ACC112 (cell line): Measurements from ENCODE around the gene RPTOR.

Experiments
- H2AFZ ChIP-seq: fragments of 200-600 bp; sonication (generic); one replicate; pipeline ENCODE4 v1.6.0; 2017; ENCODE audit warnings: antibody characterized with exemption, low read length; ENCODE audit not compliant: unreplicated experiment
- H3K27ac ChIP-seq: fragments of 200-600 bp; sonication (generic); 2 replicates; pipeline ENCODE4 v1.5.1; 2014; ENCODE audit warnings: low read depth, mild to moderate bottlenecking, antibody characterized with exemption, low read length, moderate library complexity
- H3K27me3 ChIP-seq: fragments of 200-600 bp; sonication (generic); 2 replicates; pipeline ENCODE4 v1.6.1; 2014; ENCODE audit warnings: mild to moderate bottlenecking, antibody characterized with exemption, low read length, moderate library complexity, mixed read lengths; ENCODE audit not compliant: insufficient read depth
- H3K36me3 ChIP-seq: fragments of 200-600 bp; sonication (generic); 2 replicates; pipeline ENCODE4 v1.6.1; 2016; ENCODE audit warnings: mild to moderate bottlenecking, antibody characterized with exemption, low read length, moderate library complexity, mixed read lengths; ENCODE audit not compliant: insufficient read depth
- H3K4me1 ChIP-seq: fragments of 200-600 bp; sonication (generic); one replicate; pipeline ENCODE4 v1.6.1; 2016; ENCODE audit warnings: low read length, mixed read lengths; ENCODE audit not compliant: insufficient read depth, unreplicated experiment, control insufficient read depth
- H3K4me3 ChIP-seq: fragments of 200-600 bp; sonication (generic); 2 replicates; pipeline ENCODE4 v1.5.1; 2014; ENCODE audit warnings: mild to moderate bottlenecking, low read depth, low read length
- H3K79me2 ChIP-seq: fragments of 200-600 bp; sonication (generic); one replicate; pipeline ENCODE4 v1.6.0; 2016; ENCODE audit warnings: low read length; ENCODE audit not compliant: control insufficient read depth, unreplicated experiment, insufficient read depth

RPTOR gene

DNA sequence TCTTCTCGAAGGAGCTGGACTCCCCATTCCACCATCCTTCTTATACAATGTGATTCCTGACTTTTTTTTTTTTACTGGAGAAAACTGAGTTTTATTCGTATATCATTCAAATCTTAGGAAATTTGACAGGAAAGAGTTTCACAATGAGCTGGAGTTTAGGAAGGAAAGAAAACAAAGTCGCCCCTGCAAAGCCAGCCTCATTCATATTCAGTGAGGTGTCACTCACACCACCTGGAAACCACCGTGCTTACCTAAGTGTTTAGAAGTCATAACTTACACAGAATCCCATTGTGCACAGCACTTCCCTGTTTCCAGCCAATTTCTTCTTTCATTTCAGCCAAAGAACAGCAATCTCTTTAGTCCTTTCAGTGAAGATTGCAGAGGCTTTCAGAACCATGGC is 356.7 kb downstream of the RPTOR start:
- peaks cover 16% of the 10 kb centered on the region for H3K4me1 ChIP-seq
- no peak overlapping the region for H3K27ac ChIP-seq
- H3K27me3 ChIP-seq, result no peaks in the 10 kb centered on the region
- no peaks in the 10 kb centered on the region for H3K36me3 ChIP-seq
- no peaks in the 10 kb centered on the region for H3K79me2 ChIP-seq
- H3K4me3 ChIP-seq, result no peak overlapping the region
- H2AFZ ChIP-seq, result no peak overlapping the region

DNA sequence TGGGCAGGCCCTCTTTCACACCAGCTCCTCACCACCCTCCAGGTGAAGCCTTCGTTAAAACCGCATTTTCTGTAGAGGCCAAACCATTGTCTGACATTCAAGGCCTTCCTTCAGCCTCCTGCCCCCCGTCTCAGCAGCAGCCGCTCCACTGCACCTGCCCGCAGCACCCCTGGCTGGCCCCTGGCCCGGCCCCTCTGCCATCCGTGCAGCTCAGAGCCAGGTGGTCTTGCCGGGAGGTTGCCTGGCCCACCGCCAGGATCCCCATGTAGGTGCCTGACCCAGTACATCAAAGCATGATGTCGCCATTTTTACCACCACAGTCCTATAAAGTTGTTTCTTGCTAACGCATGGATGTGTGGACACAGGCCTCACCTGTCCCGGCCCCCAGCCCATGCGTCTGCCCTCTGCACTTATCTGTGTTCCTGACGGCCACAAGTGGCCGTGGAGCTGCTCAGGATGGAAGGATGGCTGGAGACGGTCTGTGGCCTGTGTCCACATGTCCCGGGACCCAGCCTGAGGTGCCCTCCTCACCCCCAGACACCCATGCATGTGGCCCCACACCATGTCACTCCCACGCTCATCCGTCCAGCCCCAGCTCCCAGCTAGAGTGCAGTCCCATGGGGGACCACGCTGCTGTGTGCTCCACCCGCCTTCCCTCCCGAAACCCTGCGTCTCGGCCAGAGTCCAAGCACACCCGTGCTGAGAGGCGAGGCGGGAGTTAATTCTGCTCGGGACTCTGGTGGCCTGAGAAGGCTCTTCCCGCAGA is 357.7 kb downstream of the RPTOR start:
- H3K4me1 ChIP-seq, result peaks cover 16% of the 10 kb centered on the region
- H2AFZ ChIP-seq, result no peak overlapping the region
- H3K27ac ChIP-seq, result no peak overlapping the region
- H3K36me3 ChIP-seq, result no peaks in the 10 kb centered on the region
- no peak overlapping the region for H3K4me3 ChIP-seq
- H3K79me2 ChIP-seq, result no peaks in the 10 kb centered on the region
- no peaks in the 10 kb centered on the region for H3K27me3 ChIP-seq

DNA sequence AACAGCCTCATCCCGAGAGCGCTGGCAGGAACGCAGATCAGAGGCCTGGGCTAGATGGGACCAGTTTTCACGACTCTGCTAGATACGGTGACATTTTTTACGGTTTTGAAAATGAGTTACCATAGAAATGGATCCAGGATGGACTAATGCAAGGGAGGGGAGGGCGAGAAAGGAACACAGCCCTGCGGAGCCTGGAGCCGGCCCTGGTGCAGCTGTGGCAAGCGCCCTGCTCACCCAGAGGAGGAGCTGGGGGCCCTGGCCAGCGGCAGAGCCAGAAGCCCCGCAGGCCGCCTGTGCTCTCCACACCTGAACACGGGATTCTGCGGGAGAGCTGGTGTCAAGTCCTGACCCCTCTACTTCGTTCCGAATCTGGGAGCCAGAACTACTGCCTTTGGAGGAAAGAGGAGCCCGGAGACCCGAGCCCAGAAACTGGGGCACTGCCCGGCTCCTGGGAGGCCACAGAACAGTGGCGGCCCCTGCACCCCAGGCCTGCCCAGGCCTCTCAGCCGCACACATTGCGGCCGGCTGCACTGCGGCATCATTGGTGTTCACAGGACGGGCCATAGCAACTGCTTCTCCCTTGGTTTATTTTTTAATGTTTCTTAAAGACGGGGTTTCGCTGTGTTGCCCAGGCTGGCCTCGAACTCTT is 358.4 kb downstream of the RPTOR start:
- Histone ChIP-seq H3K4me3 (no peak overlapping the region), H3K27me3 (no peaks in the 10 kb centered on the region), H2AFZ (no peak overlapping the region), H3K79me2 (no peaks in the 10 kb centered on the region), H3K36me3 (0 out of 2 replicates have a peak, but pooled peaks cover 3% of the 10 kb centered on the region), H3K27ac (no peak overlapping the region), H3K4me1 (peaks cover 16% of the 10 kb centered on the region)

DNA sequence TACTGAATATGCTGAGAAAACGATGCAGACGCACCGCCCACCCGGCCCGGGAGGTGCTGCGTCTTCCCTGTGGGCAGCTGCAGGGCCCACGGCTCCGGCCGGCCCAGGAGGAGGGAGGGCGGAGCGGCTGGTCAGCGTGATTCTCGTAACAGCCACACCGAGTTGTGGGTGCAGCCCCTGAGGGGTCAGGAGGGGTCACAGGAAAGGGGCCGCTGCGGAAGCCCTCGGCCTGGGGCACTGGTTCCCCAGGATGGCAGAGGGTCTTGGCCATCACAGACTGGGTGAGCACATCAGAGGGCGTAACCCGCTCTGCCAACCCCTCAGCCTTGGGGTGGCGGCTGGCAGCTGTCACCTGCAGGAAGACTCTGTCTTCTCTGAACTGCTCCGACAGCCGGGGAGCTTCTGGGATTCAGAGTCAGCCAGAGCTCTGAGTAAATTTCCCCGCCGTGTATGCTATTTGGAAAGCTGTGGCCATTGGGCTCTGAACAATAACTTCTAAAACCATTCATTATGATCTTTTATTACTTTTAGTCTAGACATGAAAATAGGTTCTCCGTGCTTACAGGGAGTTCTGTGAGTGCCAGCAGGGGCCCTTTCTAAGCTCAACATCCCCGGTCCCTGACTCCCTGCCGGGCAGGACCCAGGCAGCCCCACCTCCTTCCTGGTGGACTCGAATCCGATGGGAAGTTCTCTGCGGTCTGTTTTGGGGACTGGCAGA is 359.6 kb downstream of the RPTOR start:
- H2AFZ ChIP-seq, result no peak overlapping the region
- no peak overlapping the region for H3K4me3 ChIP-seq
- peaks cover 12% of the 10 kb centered on the region for H3K4me1 ChIP-seq
- H3K27me3 ChIP-seq, result no peaks in the 10 kb centered on the region
- no peaks in the 10 kb centered on the region for H3K79me2 ChIP-seq
- H3K27ac ChIP-seq, result no peak overlapping the region
- 0 out of 2 replicates have a peak, but pooled peaks cover 3% of the 10 kb centered on the region for H3K36me3 ChIP-seq

DNA sequence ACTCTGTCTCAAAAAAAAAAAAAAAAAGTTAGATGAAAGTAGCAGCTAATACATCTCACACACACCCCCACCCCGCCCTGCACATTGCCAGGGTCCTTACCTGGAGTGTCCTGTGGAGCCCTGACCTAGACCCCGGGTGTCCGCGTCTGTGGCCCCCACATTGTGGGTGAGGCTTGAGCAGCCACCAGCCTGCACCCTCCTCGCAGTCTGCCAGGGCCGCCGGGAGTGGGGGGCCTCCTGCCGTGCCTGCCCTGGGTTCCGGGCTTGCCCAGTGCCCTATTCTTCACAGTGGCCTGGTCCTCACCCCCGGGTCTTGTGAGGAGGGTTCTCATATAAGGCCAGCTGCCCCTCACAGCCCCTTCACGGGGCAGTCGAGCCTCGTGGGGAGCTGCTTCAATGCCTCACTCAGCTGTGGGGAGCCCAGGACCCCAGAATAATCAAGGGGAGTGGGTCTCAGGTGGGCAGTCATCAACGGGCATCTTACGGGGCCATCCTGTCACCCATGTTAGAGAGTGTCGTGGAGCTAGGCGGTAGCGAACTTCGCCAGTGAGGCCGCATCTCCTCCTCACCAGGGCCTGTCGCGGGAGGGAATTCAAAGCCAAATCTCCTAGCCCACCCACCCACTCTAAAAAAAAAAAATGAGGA is 361.1 kb downstream of the RPTOR start:
- Histone ChIP-seq H3K36me3 (0 out of 2 replicates have a peak, but pooled peaks cover 6% of the 10 kb centered on the region), H3K27me3 (no peaks in the 10 kb centered on the region)

DNA sequence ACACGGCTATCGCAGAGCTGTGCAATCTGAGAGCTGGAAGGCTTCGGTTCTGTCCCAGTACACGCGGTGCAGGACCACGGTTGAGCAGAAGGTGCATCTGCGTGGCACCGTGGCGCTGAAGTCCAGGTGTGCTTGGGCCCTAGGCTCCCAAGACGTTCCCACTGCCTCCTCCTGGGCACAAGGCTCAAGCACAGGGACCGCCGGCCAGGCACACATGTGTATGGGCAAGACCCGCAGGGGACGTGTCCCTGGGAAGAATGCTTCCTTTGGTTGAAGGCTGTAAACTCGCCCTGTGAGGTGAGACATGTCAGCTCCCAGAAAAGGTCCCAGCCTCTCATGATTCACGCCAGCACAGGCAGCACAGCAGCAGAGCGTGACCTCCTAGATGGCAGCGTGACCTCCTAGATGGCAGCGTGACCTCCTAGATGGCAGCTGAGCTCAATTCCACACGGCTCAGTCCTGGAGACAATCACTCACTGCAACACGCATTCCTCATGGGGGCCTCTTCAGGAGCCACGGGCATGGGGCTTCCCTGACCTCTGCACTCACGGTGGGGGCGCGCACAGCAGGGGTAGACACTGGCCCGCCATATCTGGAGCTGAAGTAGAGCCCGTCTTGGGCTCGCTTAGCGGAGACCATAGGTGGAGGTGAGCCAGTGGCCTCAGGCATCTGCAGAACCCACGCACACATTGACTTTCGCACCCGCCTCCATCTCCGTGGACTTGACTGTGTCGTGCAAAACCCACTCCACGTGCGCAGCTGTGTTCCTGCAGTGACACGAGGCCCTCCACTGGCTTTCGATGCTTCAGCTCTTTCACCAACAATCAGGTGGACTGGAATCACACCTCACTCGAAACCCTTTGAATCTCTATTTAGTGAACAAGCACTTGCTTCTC is 362.0 kb downstream of the RPTOR start:
- Histone ChIP-seq H2AFZ (no peak overlapping the region), H3K4me3 (no peak overlapping the region), H3K27me3 (no peaks in the 10 kb centered on the region), H3K4me1 (no peaks in the 10 kb centered on the region), H3K36me3 (0 out of 2 replicates have a peak, but pooled peaks cover 6% of the 10 kb centered on the region), H3K79me2 (no peaks in the 10 kb centered on the region), H3K27ac (no peak overlapping the region)

More for the DNA sequence above, 361.1 kb downstream of the RPTOR start:
- Histone ChIP-seq H3K4me3 (no peak overlapping the region), H2AFZ (no peak overlapping the region), H3K27ac (no peak overlapping the region), H3K4me1 (peaks cover 7% of the 10 kb centered on the region), H3K79me2 (no peaks in the 10 kb centered on the region)

DNA sequence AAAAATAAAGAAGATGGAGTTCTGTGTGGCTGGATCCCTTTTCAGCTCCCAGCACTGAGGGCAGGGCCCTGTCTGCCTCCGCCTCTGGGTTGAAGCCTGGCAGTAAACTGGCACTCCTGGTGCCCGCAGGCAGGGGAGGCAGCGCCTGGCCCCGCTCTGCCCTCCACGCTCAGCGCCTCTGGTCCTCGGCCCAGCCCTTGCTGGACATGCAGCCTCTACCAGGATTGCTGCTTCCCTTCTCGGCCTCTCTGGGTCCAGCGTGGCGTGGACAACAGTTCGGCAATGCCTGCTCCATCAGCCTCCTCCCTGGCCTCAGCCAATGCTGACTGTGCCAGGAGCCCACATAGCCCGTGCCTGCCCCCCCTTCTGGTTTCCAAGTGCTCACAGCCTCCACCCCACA is 362.6 kb downstream of the RPTOR start:
- no peak overlapping the region for H3K4me3 ChIP-seq
- no peak overlapping the region for H2AFZ ChIP-seq
- H3K27me3 ChIP-seq, result no peaks in the 10 kb centered on the region
- H3K4me1 ChIP-seq, result no peaks in the 10 kb centered on the region
- 0 out of 2 replicates have a peak, but pooled peaks cover 6% of the 10 kb centered on the region for H3K36me3 ChIP-seq
- no peaks in the 10 kb centered on the region for H3K79me2 ChIP-seq
- H3K27ac ChIP-seq, result no peak overlapping the region

DNA sequence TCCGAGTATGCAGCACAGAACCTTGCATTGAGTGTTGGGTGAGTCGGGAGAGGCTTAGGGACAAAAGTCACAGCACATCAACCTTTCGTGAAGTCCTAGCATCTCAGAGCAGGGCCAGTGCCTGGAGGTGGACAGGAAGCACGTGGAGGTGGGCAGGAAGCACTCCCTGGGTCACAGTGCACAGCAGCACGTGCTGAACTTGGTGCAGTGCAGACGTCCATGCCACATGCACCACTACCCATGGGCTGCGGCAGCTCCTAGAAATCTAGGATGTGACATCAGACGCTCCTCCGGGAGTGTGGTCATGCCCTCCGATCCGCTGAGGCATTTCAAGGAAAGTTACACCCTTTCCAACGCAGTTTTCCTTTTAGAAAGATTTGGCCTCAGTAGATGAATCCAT is 363.6 kb downstream of the RPTOR start:
- H3K36me3 ChIP-seq, result peaks cover 15% of the 10 kb centered on the region
- no peak overlapping the region for H3K27ac ChIP-seq

DNA sequence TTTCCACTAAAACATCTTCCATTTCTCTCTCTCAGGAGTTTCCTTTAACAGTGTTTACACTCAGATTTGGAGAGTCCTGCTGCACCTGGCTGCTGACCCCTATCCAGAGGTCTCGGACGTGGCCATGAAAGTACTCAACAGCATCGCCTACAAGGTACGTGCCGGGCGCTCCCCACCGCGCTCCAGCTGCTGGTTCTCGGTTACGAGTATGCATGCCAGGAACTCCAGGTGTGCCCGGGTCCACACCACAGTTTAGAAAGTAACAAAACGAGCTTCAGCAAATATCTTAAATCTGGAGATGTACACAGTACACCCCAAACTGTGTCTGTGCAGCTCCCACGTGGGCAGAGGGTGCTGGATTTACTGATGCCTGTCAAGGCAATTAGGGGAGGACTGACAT is 364.1 kb downstream of the RPTOR start:
- Histone ChIP-seq H3K27ac (no peak overlapping the region), H3K4me1 (no peaks in the 10 kb centered on the region), H3K79me2 (no peaks in the 10 kb centered on the region), H3K27me3 (no peaks in the 10 kb centered on the region), H3K36me3 (peaks cover 17% of the 10 kb centered on the region), H3K4me3 (no peak overlapping the region), H2AFZ (no peak overlapping the region)

More for the DNA sequence above, 363.6 kb downstream of the RPTOR start:
- Histone ChIP-seq H3K4me1 (no peaks in the 10 kb centered on the region), H3K4me3 (no peak overlapping the region), H3K27me3 (no peaks in the 10 kb centered on the region), H2AFZ (no peak overlapping the region), H3K79me2 (no peaks in the 10 kb centered on the region)

DNA sequence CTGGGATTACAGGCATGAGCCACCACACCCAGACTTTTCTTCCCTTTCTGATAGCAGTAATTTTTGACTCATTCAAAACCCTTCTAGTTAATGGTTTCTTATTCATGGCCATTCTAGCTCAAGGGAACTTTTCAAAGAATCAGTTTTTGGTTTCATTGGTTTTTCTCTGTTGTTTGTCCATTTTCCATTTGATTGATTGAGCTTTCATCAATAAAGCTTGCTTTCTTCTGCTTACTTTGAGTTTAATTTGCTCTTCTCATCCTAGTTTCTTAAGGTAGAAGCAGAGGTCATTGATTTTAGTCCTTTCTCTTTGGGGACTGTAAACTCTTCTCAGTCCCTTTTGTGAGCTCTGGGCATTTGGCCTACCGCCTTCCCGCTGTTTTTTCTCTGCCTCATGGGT is 365.0 kb downstream of the RPTOR start:
- no peak overlapping the region for H3K4me3 ChIP-seq
- peaks cover 23% of the 10 kb centered on the region for H3K36me3 ChIP-seq
- no peak overlapping the region for H3K27ac ChIP-seq
- H3K4me1 ChIP-seq, result no peaks in the 10 kb centered on the region
- no peak overlapping the region for H2AFZ ChIP-seq
- no peaks in the 10 kb centered on the region for H3K79me2 ChIP-seq
- no peaks in the 10 kb centered on the region for H3K27me3 ChIP-seq
